Stimulated activated CD4-positive, alpha-beta T cell treated with anti-CD3 and anti-CD28 coated beads, Interleukin-4, amount 100 ng/mL, for 4 hours (primary cell): ENCODE data around the gene KRT38.
A peak's percentile ranks its signal among the peaks of the same experiment; 100 is the strongest.
"Not testable (repeated sequence)": the region's sequence is repeated elsewhere in the genome, so short reads cannot be mapped to it uniquely, and the experiment has no call there.

ENCODE experiments used
- DNase-seq, 2 experiments: peaks; one replicate each; pipeline ENCODE4 v3.0.0-alpha.2; 2020

The KRT38 gene

GRCh38 chr17:41420134-41420533 lies 20.6 kb downstream of the KRT38 start:
- no peak for DNase-seq

GRCh38 chr17:41419716-41420115 lies 21.1 kb downstream of the KRT38 start:
- DNase-seq, result no peak

GRCh38 chr17:41418116-41418860 lies 22.5 kb downstream of the KRT38 start:
- no peak for DNase-seq

- no peak for DNase-seq
Observed at GRCh38 chr17:41417576-41418015, 23.2 kb downstream of the KRT38 start.

GRCh38 chr17:41417127-41417526 lies 23.7 kb downstream of the KRT38 start:
- DNase-seq, result no peak

GRCh38 chr17:41416479-41416878 lies 24.3 kb downstream of the KRT38 start:
- no peak for DNase-seq

GRCh38 chr17:41415833-41416335 lies 24.9 kb downstream of the KRT38 start:
- DNase-seq, result no peak

- no peak for DNase-seq
Observed at GRCh38 chr17:41415411-41415810, 25.4 kb downstream of the KRT38 start.

GRCh38 chr17:41413982-41414381 lies 26.8 kb downstream of the KRT38 start:
- no peak for DNase-seq

- DNase-seq, result no peak
Observed at GRCh38 chr17:41413353-41413957, 27.3 kb downstream of the KRT38 start.

GRCh38 chr17:41411072-41411840 lies 29.5 kb downstream of the KRT38 start:
- no peak for DNase-seq

- no peak for DNase-seq
Observed at GRCh38 chr17:41407226-41407625, 33.6 kb downstream of the KRT38 start.

- no peak for DNase-seq
Observed at GRCh38 chr17:41406205-41406604, 34.6 kb downstream of the KRT38 start.

- peak; percentile 7 to 47 for DNase-seq
Observed at GRCh38 chr17:41404024-41404671, 36.6 kb downstream of the KRT38 start.

GRCh38 chr17:41403404-41404023 lies 37.3 kb downstream of the KRT38 start:
- no peak for DNase-seq

GRCh38 chr17:41402161-41402560 lies 38.6 kb downstream of the KRT38 start:
- no peak for DNase-seq

- no peak for DNase-seq
Observed at GRCh38 chr17:41396996-41397660, 43.7 kb downstream of the KRT38 start, which contains the start of gene KRT31. TSS of gene KRT31 (minus strand) at chr17:41397608. CDS start at chr17:41397539, 69 bp downstream.

- no peak for DNase-seq
Observed at GRCh38 chr17:41396340-41396739, 44.4 kb downstream of the KRT38 start.

GRCh38 chr17:41395611-41396010 lies 45.2 kb downstream of the KRT38 start:
- no peak for DNase-seq

GRCh38 chr17:41395044-41395443 lies 45.7 kb downstream of the KRT38 start:
- not testable (repeated sequence) for DNase-seq

GRCh38 chr17:41394254-41394996 lies 46.4 kb downstream of the KRT38 start:
- no peak for DNase-seq
